ENCODE results near the gene PGGHG.

GRCh38 chr11:309979-310572, 21.1 kb downstream of the PGGHG start:
- TF ChIP-seq CTCF (IDR thresholded peaks at IDR 0.05 in 8 of 11, conservative IDR thresholded peaks at IDR 0.05 in 3 of 11) (peak in 1 of 11 experiments; percentile 6), POLR2AphosphoS5 (IDR thresholded peaks at IDR 0.05) (peak; percentile 74 to 82 (median 78))

Measured in spleen (tissue), 7 donors.